Karpas-422 (cell line): Measurements from ENCODE around the gene NAIF1. TPM values are rescaled to one million over a fixed set of nuclear protein-coding genes. Genes with fewer than 3 reads are reported as not detected.

Experiments used
- DNase-seq: peaks from one replicate; pipeline ENCODE4 v3.0.0-alpha.2; 2015
- H2AFZ ChIP-seq: fragments of 200-600 bp; sonication (generic); 2 replicates; pipeline ENCODE4 v1.6.1; 2014; ENCODE audit warnings: antibody characterized with exemption, low read length, mixed read lengths
- H3K27ac ChIP-seq: fragments of 200-600 bp; sonication (generic); 2 replicates; pipeline ENCODE4 v1.5.1; 2014; ENCODE audit warnings: mild to moderate bottlenecking, low read length, moderate library complexity
- H3K27me3 ChIP-seq: fragments of 200-600 bp; sonication (generic); 2 replicates; pipeline ENCODE4 v1.6.1; 2014; ENCODE audit warnings: low read length, mixed read lengths
- H3K36me3 ChIP-seq: fragments of 200-600 bp; sonication (generic); 2 replicates; pipeline ENCODE4 v1.6.1; 2014; ENCODE audit warnings: low read length, mixed read lengths; ENCODE audit not compliant: insufficient read depth
- H3K4me1 ChIP-seq: fragments of 200-600 bp; sonication (generic); 2 replicates; pipeline ENCODE4 v1.6.1; 2014; ENCODE audit warnings: mild to moderate bottlenecking, low read length, mixed read lengths
- H3K4me2 ChIP-seq: fragments of 200-600 bp; sonication (generic); 2 replicates; pipeline ENCODE4 v1.6.1; 2014; ENCODE audit warnings: low read length, low read depth, mild to moderate bottlenecking; ENCODE audit not compliant: poor library complexity, severe bottlenecking
- H3K4me3 ChIP-seq: fragments of 200-600 bp; sonication (generic); 2 replicates; pipeline ENCODE4 v1.5.1; 2014; ENCODE audit warnings: mild to moderate bottlenecking, antibody characterized with exemption, low read length, mixed read lengths
- H3K79me2 ChIP-seq: fragments of 200-600 bp; sonication (generic); 2 replicates; pipeline ENCODE4 v1.6.1; 2014; ENCODE audit warnings: mild to moderate bottlenecking, low read length, mixed read lengths
- H3K9ac ChIP-seq: fragments of 200-600 bp; sonication (generic); 2 replicates; pipeline ENCODE4 v1.6.0; 2014; ENCODE audit warnings: low read length
- H3K9me2 ChIP-seq: fragments of 200-600 bp; sonication (generic), shearing (Covaris generic); replicated peaks from 2 replicates; pipeline ENCODE4 v1.6.0; 2014; ENCODE audit warnings: mild to moderate bottlenecking, low read length, moderate library complexity; ENCODE audit not compliant: insufficient read depth
- H3K9me3 ChIP-seq: fragments of 300-700, 200-600 bp; sonication (generic); 2 replicates; pipeline ENCODE4 v1.6.1; 2014; ENCODE audit warnings: low read length, mixed read lengths
- H4K20me1 ChIP-seq: fragments of 200-600 bp; sonication (generic); 2 replicates; pipeline ENCODE4 v1.6.1; 2014; ENCODE audit warnings: mild to moderate bottlenecking, antibody characterized with exemption, low read length, low read depth; ENCODE audit not compliant: insufficient read depth
- total RNA-seq: library from RNA; depleted of rRNA; stranded (reverse); fragments of >200 nt; shearing (Covaris generic); gene quantifications from 2 replicates; pipeline ENCODE4 v1.2.3, GENCODE V29; 2014; ENCODE audit warnings: low replicate concordance

The NAIF1 gene
- total RNA-seq, 1 experiment from 2014 or later, result 7.3 TPM

GRCh38 chr9:128109050-128109709, 42.1 kb upstream of the NAIF1 start:
- Histone ChIP-seq H3K27ac (no peak overlapping the region), H3K9ac (no peak overlapping the region)
- no peak for DNase-seq

GRCh38 chr9:128108269-128109049, 41.3 kb upstream of the NAIF1 start:
- Histone ChIP-seq H3K79me2 (no peaks in the 10 kb centered on the region), H3K27me3 (no peaks in the 10 kb centered on the region), H3K36me3 (peaks cover 11% of the 10 kb centered on the region), H4K20me1 (0 out of 2 replicates have a peak, but pooled peaks cover 6% of the 10 kb centered on the region), H3K9me2 (no peaks in the 10 kb centered on the region), H3K4me3 (no peak overlapping the region), H3K4me1 (no peaks in the 10 kb centered on the region), H2AFZ (no peak overlapping the region), H3K4me2 (no peak overlapping the region), H3K9me3 (no peaks in the 10 kb centered on the region), H3K9ac (no peak overlapping the region), H3K27ac (no peak overlapping the region)
- DNase-seq, result no peak

More at GRCh38 chr9:128109050-128109709, 42.1 kb upstream of the NAIF1 start:
- Histone ChIP-seq H3K4me2 (no peak overlapping the region), H3K4me3 (no peak overlapping the region), H3K9me2 (no peaks in the 10 kb centered on the region), H4K20me1 (0 out of 2 replicates have a peak, but pooled peaks cover 6% of the 10 kb centered on the region), H3K9me3 (no peaks in the 10 kb centered on the region), H2AFZ (no peak overlapping the region), H3K27me3 (no peaks in the 10 kb centered on the region), H3K36me3 (peaks cover 13% of the 10 kb centered on the region), H3K4me1 (no peaks in the 10 kb centered on the region), H3K79me2 (no peaks in the 10 kb centered on the region)

- H3K79me2 ChIP-seq, result no peaks in the 10 kb centered on the region
- no peak overlapping the region for H3K4me3 ChIP-seq
- H4K20me1 ChIP-seq, result 0 out of 2 replicates have a peak, but pooled peaks cover 6% of the 10 kb centered on the region
- no peak overlapping the region for H3K27ac ChIP-seq
- no peaks in the 10 kb centered on the region for H3K9me2 ChIP-seq
- no peaks in the 10 kb centered on the region for H3K27me3 ChIP-seq
- no peak overlapping the region for H3K9ac ChIP-seq
- H3K36me3 ChIP-seq, result peaks cover 8% of the 10 kb centered on the region; the same call in 1 of the 2 replicates
- no peak overlapping the region for H2AFZ ChIP-seq
- no peak for DNase-seq
- H3K4me1 ChIP-seq, result no peaks in the 10 kb centered on the region
- no peak overlapping the region for H3K4me2 ChIP-seq
- no peaks in the 10 kb centered on the region for H3K9me3 ChIP-seq
These were observed 40.5 kb upstream of the NAIF1 start for GRCh38 chr9:128107468-128108268.

GRCh38 chr9:128106940-128107467, 39.9 kb upstream of the NAIF1 start:
- Histone ChIP-seq H3K4me3 (no peak overlapping the region), H3K4me1 (no peaks in the 10 kb centered on the region), H3K9ac (no peak overlapping the region), H3K4me2 (no peak overlapping the region), H3K9me2 (no peaks in the 10 kb centered on the region), H3K79me2 (no peaks in the 10 kb centered on the region), H2AFZ (no peak overlapping the region), H3K27me3 (no peaks in the 10 kb centered on the region), H3K9me3 (no peaks in the 10 kb centered on the region), H4K20me1 (0 out of 2 replicates have a peak, but pooled peaks cover 6% of the 10 kb centered on the region), H3K36me3 (peaks cover 8% of the 10 kb centered on the region; the same call in 1 of the 2 replicates), H3K27ac (no peak overlapping the region)
- DNase-seq, result no peak

GRCh38 chr9:128106181-128106939, 39.2 kb upstream of the NAIF1 start:
- no peak overlapping the region for H3K4me2 ChIP-seq
- H3K9ac ChIP-seq, result no peak overlapping the region
- H3K4me3 ChIP-seq, result no peak overlapping the region
- DNase-seq, result peak; percentile 46
- no peak overlapping the region for H2AFZ ChIP-seq
- peaks cover 8% of the 10 kb centered on the region; the same call in 1 of the 2 replicates for H3K36me3 ChIP-seq
- no peaks in the 10 kb centered on the region for H3K4me1 ChIP-seq
- no peaks in the 10 kb centered on the region for H3K27me3 ChIP-seq
- no peaks in the 10 kb centered on the region for H3K9me3 ChIP-seq
- H3K79me2 ChIP-seq, result no peaks in the 10 kb centered on the region
- no peaks in the 10 kb centered on the region for H3K9me2 ChIP-seq
- H3K27ac ChIP-seq, result no peak overlapping the region
- H4K20me1 ChIP-seq, result 0 out of 2 replicates have a peak, but pooled peaks cover 6% of the 10 kb centered on the region

GRCh38 chr9:128105538-128106175, 38.5 kb upstream of the NAIF1 start:
- Histone ChIP-seq H3K79me2 (peaks cover under 1% of the 10 kb centered on the region; the same call in 1 of the 2 replicates), H3K27me3 (no peaks in the 10 kb centered on the region), H3K4me3 (no peak overlapping the region), H3K36me3 (peaks cover 8% of the 10 kb centered on the region; the same call in 1 of the 2 replicates), H2AFZ (no peak overlapping the region), H3K9ac (no peak overlapping the region), H3K9me2 (no peaks in the 10 kb centered on the region), H4K20me1 (0 out of 2 replicates have a peak, but pooled peaks cover 6% of the 10 kb centered on the region), H3K4me2 (no peak overlapping the region), H3K27ac (no peak overlapping the region), H3K4me1 (no peaks in the 10 kb centered on the region), H3K9me3 (no peaks in the 10 kb centered on the region)
- no peak for DNase-seq

GRCh38 chr9:128104171-128104618, 37.1 kb upstream of the NAIF1 start:
- Histone ChIP-seq H3K27me3 (no peaks in the 10 kb centered on the region), H3K4me2 (no peak overlapping the region), H3K4me3 (no peak overlapping the region), H4K20me1 (0 out of 2 replicates have a peak, but pooled peaks cover 6% of the 10 kb centered on the region), H3K79me2 (peaks cover 15% of the 10 kb centered on the region), H3K9ac (no peak overlapping the region), H2AFZ (no peak overlapping the region), H3K9me3 (no peaks in the 10 kb centered on the region), H3K27ac (no peak overlapping the region), H3K9me2 (no peaks in the 10 kb centered on the region), H3K36me3 (peaks cover 8% of the 10 kb centered on the region; the same call in 1 of the 2 replicates), H3K4me1 (no peaks in the 10 kb centered on the region)
- DNase-seq, result no peak
